ENCODE data around the gene GHRL.

DNA sequence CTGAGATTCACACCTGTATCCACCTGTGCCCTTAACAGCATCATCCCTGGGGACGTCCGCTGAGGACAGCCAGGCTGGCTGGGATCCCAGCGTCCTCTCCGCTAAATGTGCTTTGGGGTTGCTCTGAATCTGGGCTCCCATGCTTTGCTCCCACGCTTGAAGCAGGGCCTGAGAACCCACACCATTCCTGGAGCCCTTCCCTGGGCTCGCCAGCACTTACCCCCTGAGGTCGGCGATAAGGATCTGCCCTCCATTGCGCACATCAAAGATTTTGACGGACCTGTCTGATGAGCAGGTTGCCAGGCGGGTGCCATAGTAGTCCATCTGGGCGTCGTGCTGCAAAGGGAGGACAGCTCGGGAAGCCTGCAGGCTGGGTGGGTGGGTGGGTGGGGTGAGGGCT is 22.4 kb upstream of the GHRL start:
- TF ChIP-seq, protein P1, sequence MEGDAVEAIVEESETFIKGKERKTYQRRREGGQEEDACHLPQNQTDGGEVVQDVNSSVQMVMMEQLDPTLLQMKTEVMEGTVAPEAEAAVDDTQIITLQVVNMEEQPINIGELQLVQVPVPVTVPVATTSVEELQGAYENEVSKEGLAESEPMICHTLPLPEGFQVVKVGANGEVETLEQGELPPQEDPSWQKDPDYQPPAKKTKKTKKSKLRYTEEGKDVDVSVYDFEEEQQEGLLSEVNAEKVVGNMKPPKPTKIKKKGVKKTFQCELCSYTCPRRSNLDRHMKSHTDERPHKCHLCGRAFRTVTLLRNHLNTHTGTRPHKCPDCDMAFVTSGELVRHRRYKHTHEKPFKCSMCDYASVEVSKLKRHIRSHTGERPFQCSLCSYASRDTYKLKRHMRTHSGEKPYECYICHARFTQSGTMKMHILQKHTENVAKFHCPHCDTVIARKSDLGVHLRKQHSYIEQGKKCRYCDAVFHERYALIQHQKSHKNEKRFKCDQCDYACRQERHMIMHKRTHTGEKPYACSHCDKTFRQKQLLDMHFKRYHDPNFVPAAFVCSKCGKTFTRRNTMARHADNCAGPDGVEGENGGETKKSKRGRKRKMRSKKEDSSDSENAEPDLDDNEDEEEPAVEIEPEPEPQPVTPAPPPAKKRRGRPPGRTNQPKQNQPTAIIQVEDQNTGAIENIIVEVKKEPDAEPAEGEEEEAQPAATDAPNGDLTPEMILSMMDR (IDR thresholded peaks at IDR 0.05) = no peak
- TF ChIP-seq POLR2A (IDR thresholded peaks at IDR 0.05) = no peak
- no peak for TF ChIP-seq EP300 (IDR thresholded peaks at IDR 0.05)
